D721Med (cell line): ENCODE measurements around the gene SPATA45.

ENCODE experiments used
- DNase-seq: peaks from one replicate; pipeline ENCODE4 v3.0.0; 2011; ENCODE audit warnings: low spot score; ENCODE audit not compliant: insufficient read length
- FAIRE-seq: peaks from 2 replicates; lab custom pipeline; 2011; peaks lifted over from hg19 to GRCh38; lab: Jason Lieb, UNC
- TF ChIP-seq, protein P1 (sequence below): IDR thresholded peaks from 2 replicates; pipeline ENCODE4 v1.5.1; 2012; ENCODE audit warnings: mild to moderate bottlenecking, control low read depth; ENCODE audit not compliant: insufficient read depth; ENCODE audit errors: missing control alignments

Gene SPATA45

DNA sequence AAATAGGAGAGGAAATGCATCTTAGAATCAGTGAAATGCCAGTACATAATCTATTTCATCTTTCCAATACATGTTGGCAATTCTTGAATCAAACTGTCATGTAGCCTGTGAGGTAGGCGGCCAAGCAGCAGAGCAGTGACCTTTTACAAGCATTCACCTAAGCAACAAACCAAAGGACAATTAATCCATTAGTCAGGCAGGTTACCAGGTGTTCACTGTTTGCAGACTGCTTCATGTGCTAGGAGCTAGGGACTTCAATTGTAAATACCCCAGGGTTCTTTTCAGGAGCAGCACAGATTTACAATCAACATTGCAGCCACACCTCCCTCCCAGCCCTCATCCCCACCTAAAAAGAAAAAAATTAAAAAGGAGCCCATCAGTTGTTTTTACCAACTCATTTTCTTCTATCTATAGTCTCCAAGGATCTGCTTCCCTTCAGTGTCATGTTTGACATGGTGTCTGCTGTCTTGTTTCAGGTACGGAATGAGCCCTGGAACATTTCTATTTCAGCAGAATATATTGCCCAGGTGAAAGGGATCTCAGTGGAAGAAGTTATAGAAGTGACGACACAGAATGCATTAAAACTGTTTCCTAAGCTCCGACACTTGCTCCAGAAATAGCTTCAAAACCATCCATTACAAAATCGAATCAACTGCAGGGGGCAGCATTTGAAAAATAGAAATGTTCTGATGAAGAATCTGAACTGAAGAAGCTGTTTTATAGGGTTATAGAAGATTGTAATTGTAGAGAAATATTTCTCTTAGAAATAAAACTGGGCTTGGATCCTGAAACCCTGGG is 32.7 kb downstream of the SPATA45 start:
- TF ChIP-seq, protein P1, sequence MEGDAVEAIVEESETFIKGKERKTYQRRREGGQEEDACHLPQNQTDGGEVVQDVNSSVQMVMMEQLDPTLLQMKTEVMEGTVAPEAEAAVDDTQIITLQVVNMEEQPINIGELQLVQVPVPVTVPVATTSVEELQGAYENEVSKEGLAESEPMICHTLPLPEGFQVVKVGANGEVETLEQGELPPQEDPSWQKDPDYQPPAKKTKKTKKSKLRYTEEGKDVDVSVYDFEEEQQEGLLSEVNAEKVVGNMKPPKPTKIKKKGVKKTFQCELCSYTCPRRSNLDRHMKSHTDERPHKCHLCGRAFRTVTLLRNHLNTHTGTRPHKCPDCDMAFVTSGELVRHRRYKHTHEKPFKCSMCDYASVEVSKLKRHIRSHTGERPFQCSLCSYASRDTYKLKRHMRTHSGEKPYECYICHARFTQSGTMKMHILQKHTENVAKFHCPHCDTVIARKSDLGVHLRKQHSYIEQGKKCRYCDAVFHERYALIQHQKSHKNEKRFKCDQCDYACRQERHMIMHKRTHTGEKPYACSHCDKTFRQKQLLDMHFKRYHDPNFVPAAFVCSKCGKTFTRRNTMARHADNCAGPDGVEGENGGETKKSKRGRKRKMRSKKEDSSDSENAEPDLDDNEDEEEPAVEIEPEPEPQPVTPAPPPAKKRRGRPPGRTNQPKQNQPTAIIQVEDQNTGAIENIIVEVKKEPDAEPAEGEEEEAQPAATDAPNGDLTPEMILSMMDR: peak; percentile 48
- peak; percentile 97 for FAIRE-seq
- no peak for DNase-seq

DNA sequence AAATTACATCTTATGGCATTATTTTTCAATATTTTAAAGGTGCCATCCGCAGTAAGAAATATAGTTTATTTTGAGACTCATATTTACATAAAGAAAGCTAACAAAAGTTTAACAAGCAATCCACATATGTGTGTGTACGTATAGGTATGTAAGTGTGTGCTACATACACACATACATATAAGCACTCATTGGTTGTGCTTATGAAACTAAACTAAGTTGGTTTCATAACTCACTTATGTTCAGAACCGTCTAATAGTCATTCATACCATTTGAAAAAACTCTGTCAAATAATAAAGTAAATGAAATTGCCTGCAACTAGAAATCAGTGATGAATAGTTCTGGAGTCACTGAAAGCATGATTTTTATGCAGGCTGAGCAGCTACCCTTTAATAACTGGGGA is 41.7 kb downstream of the SPATA45 start:
- FAIRE-seq (peak; percentile 16), DNase-seq (no peak)
- TF ChIP-seq, protein P1: no peak

DNA sequence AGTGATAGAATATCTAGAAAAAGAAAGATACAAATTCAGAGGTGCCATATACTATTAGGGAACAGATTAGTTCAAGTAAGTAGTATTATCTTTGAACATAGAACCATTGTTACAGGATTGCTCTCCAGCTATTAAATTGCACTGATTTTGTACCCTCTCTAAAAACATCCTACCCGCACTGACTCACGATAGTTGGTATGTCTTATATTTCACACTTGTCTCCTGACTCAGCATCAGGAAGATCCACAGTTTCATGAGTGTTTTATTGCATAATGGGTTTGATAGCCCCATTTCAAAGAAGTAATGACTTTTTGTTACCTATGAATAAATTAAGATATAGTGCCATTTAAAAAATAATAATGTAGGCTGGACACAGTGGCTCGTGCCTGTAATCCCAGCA is 49.8 kb downstream of the SPATA45 start:
- FAIRE-seq: no peak
- TF ChIP-seq, protein P1: no peak
- DNase-seq: no peak

DNA sequence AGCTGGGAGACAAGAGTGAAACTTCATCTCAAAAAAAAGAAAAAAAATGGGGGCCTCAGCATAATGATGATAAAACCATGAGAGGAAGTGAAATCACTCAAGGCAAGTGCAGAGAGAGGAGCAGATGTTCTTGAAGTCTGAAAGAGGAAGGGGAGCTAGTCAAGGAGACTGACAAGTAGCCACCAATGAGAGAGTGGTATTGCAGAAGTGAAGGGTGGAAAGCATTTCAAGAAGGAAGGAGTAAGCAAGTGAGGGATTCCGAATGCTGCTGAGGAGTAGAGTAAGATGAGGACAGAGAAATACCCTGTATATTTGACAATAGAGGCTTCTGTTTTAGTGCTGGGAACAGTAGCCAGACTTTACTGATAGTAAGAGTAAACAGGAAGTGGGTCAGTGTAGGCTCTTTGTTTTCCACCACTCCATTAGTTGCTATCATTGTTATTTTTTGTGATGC is 52.9 kb downstream of the SPATA45 start:
- no peak for DNase-seq
- FAIRE-seq: no peak
- TF ChIP-seq, protein P1: no peak

DNA sequence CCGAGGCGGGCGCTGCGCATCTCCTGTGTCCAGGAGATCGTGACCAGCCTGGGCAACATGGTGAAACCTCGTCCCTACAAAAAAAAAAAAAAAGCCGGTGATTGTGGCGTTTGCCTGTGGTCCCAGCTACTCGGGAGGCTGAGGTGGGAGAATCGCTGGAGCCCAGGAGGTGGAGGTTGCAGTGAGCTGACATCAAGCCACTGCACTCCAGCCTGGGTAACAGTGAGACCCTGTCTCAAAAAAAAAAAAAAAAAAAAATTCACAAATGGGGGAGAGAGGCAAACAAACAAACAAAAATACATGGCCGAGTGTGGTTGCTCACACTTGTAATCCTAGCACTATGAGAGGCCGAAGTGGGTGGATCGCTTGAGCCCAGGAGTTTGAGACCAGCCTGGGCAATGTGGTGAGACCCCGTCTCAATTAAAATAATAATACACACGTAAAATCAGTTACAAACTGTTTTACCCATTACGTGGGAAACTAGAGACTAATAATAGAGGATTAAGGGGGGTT is 55.0 kb downstream of the SPATA45 start:
- TF ChIP-seq, protein P1: no peak
- DNase-seq (no peak), FAIRE-seq (no peak)

DNA sequence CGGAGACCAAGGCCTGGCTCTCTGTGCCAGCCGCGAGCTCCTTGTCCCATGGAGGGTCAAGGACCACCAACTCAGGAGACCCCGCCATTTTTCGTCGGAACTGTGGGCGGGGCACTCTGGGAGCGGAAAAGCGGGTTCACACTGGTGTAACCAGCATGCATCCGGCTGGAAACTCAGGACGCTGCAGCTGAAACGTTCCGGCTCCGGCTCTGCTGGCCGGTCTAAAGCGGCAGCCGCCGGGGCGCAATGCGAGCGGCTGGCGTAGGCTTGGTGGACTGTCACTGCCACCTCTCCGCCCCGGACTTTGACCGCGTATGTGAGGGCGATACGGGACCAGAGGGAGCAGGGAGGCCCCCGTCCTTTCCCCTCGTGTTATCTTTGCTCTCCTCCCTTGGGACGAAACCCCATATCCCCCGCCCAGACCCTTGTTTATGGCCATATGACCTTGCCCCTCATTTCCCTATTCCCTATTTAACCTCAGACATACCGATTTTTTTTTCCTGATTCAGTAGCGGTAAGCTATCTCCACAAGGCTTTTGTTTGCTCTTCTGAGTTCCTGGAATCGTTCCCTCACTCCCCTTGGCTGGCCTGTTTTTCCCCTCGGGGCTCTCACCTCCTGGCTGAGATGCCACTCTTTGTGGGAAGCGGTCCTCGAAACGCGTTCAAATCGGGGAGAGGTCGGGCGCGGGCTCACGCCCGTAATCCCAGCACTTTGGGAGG is 55.6 kb downstream of the SPATA45 start, which contains the start of the genes NSL1 and TATDN3:
TSS of gene NSL1 (minus strand) at position 102 of the 720 bp plus-strand sequence. CDS start at position 88, 14 bp downstream.
TSS of gene TATDN3 (plus strand) at position 219 of the 720 bp plus-strand sequence. CDS start at position 247, 28 bp downstream.
- DNase-seq: peak; percentile 53
- no peak for FAIRE-seq
- TF ChIP-seq, protein P1: no peak
